Stimulated activated CD8-positive, alpha-beta memory T cell treated with anti-CD3 and anti-CD28 coated beads, Interleukin-15, amount 100 ng/mL, for 48 hours (primary cell): Measurements from ENCODE around the gene MAT1A.
"Not testable (repeated sequence)": the region's sequence is repeated elsewhere in the genome, so short reads cannot be mapped to it uniquely, and the experiment has no call there.

Source experiments
- DNase-seq, 2 donors: peaks; one replicate each; pipeline ENCODE4 v3.0.0-alpha.2; 2020; ENCODE audit warnings: low read depth in 2 of 2

Gene MAT1A

DNA sequence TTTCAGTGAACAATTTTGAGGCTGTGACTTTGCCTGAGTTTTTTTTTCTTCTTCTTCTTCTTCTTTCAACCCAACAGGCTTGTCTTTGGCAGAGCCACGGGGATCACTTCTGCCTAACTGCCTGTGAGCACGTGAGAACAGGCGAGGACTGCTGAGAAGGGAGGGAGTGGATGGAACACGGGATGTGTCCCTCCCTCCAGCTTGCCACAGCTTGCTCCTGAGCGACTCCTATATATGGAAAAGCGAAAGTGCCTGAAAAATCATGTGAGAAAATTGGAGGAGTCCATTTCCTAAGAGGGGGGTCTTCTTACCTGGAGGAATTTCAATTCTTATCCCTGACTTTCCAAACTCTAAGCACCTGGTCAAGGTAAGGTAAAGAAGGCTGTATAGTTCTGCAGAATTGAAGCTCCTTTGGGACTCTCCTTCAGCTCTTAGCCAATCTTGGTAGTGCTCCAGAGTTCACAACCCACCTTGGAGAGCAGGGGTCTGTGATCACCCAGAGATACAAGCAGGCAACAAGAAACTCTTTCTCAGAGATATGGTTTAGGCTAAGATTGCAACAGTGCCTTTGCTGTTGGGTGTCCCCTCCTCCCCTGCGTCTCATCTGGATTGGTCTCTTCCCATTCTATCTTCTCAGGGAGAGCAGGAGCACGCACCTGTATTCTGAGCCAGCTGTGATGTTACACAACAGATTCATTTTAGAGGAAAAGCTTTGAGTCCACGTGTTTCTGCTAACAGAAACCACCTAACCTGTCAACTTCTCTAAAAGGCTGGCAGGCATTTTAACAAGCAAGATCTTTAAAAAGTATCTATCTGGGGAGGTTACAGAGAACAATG is at the start of gene MAT1A:
Gene MAT1A, minus strand, starts transcription at position 208 of the 837 bp plus-strand sequence. CDS start 235 bp downstream, outside the sequence.
- no peak for DNase-seq

DNA sequence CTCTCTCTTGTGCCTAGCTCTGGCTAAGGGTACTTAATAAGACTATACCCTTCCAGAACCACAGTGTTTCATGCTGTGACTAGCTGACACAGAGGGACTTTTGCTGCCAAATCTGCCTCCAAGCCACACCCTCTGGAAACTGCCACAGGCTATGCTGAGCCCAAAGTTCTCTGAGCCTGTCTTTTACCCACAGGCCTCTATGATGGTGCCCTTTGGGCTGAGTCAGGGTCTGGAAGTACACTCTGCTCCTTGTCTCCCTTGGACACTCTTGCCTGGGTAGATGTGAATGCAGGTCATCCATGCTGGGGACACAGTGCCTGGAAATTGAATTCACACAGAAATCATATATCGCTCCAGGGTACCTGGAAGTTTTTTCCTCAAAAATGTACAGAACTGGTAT is 44.5 kb upstream of the MAT1A start:
- no peak for DNase-seq

GRCh38 chr10:80324891-80325364 is 35.5 kb upstream of the MAT1A start:
- DNase-seq = no peak

DNA sequence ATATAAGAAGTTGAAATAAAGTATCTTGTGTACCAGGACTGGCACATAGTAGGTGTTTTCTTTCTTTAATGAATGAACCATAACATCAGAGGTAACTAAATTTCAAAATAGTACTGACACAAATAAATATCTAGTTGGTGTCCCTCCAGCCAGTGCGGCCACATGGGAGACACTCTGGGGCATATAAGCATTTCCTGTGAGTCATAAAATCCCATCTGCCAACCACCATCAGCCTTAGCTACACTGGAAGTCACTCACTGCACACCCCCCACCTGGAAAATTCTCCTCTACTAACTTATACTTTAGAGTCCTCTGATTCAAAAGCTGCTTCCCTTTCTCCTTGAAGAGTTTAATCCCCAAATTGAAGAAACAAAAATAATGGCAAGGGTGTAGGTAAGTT is 34.6 kb upstream of the MAT1A start:
- DNase-seq = no peak

GRCh38 chr10:80323311-80323710 is 33.9 kb upstream of the MAT1A start:
- DNase-seq = no peak

- DNase-seq = no peak
Observed at GRCh38 chr10:80322711-80323110, 33.3 kb upstream of the MAT1A start.

DNA sequence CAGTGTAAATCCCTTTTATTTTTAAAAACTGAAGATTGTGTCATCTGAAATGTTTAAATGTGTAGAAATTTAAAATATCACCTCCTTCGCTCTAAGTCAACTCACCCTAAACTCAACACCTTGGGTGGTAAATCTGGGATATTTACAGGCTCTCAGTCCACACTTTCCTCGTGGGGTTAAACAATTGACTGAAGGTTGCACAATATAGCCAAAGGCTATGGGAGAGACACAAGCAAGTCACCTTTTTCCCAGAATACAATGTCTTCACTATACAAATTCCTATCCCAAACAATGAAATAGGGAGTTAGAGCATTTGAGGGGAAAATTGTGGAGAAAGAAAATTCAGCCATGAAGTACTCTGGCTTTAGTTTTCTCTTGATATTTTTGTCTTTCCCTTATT is 32.7 kb upstream of the MAT1A start:
- DNase-seq = no peak

DNA sequence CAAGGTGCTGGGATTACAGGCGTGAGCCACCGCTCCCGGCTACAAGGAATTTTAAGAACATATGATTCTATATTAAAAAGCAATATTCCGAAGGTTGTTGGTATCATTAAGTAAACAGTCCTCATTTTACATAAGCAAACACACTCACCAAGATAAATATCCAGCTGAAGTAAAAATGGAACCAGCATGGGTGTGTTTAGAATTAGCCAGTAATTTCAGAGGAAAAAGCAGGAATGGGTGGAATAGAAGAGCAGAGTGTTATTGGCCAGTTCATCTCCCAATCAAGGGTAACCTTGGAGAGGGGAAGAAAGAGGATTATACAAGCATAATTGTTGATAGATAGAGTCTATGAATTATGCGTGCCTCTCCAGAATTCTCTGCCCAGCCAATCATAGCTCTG is 31.7 kb upstream of the MAT1A start:
- no peak for DNase-seq

DNA sequence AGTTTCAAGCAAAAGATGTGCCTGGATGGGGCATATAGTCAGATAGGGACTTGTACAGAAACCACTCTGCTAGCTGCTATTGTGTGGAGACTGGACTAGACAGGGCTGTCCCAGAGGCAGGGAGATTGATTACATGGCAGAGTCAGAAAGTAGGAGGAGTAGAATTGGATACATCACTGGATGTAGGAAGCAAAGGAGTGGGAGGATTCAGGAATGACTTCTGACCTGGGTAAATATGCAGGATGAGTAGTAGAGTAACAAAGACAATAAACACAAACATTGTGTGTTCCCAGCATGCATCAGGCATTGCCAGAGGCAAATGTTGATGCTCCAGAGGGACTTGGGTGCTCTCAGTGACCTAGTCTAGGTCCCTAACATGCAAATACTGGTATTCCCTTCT is 30.9 kb upstream of the MAT1A start:
- DNase-seq = no peak

- no peak for DNase-seq
Observed at GRCh38 chr10:80319725-80320290, 30.4 kb upstream of the MAT1A start.

GRCh38 chr10:80319318-80319717 is 29.9 kb upstream of the MAT1A start:
- no peak for DNase-seq

GRCh38 chr10:80318742-80319141 is 29.3 kb upstream of the MAT1A start:
- DNase-seq = no peak

- no peak for DNase-seq
Observed at GRCh38 chr10:80315391-80315790, 25.9 kb upstream of the MAT1A start.

DNA sequence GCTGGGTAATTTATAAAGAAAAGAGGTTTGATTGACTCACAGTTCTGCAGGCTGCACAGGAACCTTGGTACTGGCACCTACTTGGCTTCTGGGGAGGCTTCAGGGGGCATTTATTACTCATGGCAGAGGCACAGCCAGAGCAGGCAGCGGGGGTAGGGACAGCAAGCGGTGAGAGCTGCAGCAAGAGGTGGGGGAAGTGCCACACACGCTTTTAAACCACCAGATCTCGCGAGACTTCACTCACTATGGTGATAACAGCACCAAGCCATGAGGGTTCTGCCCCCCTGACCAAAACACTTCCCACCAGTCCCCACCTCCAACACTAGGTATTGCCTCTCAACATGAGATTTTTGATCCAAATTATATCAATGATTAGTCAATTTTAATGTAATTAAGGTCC is 24.1 kb upstream of the MAT1A start:
- no peak for DNase-seq

GRCh38 chr10:80305989-80306388 is 16.5 kb upstream of the MAT1A start:
- not testable (repeated sequence) for DNase-seq

DNA sequence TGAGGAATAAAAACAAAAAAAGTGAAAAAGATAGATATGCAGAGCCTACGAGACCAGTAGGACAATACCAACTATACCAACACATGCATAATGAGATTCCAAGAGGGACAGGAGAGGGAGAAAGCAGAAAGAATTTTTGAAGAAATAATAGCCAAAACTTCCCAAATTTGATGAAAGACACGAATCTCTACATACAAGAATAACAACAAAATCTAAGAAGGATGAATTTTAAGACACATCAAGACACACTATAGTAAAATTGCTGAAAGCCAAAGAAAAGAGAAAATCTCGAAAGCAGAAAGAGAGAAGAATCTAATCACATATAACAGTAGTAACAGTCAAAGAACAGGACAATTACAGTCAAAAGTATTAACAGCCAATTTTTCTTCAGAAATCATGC is 7.5 kb upstream of the MAT1A start:
- DNase-seq = no peak

DNA sequence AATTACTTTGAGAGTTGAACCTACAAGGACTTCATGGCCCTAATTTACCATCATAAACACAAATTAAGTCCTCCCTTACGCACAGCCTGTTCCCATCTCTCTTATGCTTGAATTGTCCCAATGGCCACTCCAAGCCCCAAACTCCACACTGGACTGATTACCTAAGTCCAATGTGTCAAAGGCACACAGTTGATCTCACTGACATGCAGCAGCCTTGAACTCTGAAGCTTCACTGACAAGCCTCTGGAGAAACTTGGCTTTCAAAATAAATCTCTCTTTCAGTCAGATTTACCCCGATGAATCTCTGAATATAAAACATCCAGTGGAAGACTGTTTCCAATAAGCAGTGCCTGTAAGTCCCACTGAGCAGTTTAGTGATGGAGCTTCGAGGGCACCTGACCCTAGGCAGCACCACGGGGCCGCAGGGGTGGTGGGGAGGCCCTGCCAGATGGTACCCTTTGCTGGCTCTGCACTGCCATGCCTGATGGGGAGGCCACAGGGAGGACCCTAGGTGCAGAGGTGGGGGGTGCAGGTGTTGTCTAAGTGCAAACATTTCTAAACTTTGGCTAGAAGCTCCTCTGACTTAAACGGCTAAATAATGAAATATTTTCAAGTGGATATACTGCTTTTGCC is 3.3 kb upstream of the MAT1A start:
- no peak for DNase-seq

DNA sequence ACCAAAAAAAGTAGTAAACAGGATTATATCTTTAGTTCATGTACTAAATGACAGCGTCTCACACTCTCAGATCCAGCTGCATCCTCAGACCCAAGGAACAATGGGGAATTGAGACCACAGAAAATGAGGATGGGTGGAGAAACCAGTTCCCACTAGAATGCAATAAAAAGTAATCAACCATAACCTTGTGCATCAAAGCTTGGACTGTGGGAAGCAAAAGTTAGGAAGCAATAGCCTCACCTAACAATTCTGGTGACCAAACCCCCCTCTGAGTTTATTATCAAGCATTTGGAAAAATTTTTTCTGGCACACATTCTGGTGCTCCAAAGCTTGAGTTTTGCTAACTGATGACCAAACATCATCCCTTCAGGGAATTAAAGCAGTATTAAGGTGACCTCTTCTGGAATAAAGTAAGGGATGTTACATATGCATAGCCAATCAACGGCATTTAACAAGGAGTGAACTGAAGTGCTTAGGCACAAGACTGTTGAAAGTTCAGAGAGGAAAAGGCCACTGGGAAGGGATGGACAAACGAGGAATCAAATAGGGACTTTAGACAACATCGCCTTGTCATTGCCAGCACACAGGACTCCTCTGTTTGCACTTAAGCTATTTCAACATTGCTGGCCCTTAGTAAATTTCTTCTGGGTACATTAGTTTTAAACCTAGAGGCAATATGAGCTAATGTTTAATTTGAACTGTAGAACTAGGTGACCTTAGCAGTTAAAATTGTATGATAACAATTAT is 1.2 kb upstream of the MAT1A start:
- DNase-seq = no peak

- no peak for DNase-seq
Observed at GRCh38 chr10:80288849-80289248, 609 bp downstream of the MAT1A start.

DNA sequence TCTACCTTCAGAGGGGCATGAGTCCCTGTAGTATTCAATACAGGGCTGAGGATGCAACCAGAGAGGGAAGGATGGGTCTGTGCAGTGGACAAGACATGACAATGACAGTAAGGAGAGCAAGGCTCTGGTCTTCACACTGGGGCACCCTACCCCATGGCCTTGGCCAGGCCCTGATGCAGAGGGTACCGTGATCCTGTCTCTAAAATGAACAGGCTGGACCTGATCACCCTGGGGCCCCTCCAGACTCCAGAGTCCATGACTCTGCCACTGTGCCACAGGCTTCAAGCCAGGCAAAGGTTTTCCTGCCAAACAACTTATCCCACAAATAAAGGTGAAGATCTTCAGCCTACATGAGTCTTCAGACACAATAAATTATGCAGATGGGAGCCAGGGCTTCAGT is 4.9 kb downstream of the MAT1A start:
- no peak for DNase-seq

DNA sequence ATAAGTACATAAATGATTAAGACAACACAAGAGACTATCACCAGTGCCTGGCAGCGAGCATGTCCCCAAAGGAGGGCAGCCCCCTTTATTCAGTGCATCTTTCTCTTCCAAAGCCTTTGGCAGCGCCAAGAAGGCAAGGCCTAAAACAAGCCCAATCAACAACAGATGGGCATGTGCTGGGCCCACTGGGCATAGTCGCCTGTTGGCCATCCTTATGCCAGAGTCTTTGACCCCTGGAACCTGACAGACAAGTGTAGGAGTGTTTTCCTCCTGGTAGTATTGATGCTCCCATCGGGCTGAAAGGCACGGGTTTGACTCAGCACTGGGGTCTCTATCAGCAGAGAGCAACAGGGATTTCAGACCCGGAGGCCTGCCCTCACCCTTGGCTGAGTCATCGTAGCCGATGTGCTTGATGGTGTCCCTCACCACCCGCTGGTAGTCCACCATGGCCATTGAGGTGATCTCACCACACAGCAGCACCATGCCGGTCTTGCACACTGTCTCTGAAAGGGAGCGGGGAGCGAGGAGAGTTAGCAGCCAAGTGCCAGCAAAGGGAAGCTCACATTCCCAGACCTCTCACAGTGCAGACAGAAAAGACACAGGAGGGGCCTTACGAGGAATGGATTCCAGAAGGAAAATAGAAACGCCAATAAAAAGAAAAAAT is 5.8 kb downstream of the MAT1A start:
- no peak for DNase-seq

DNA sequence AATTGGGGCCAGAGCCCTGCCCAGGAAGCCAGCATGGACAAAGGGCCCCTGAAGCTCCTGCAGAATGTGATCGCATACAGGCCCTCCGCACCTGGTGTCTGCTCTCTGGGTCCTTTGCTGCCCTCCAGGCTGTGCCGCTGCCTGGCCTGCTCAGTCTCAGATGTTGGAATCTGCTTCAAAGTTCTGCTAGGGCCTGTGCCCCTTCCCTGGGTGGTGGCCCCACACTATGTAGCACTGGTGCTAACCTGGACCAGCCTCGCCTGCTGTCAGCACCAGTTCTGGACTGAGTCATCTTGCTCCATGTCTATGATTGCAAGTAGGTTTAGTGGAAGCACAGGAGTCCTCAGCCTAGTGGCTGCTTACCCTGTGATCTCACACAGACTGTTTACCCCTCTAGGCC is 6.3 kb downstream of the MAT1A start:
- no peak for DNase-seq
